Epidermal melanocyte (primary cell): ENCODE results near the gene HTT.

Experiments used
- DNase-seq: peaks from one replicate; pipeline ENCODE4 v3.0.0; 2011; ENCODE audit warnings: low spot score; ENCODE audit not compliant: insufficient read length

The HTT gene

GRCh38 chr4:3263053-3263875, 188.8 kb downstream of the HTT start:
- DNase-seq, result no peak

- DNase-seq, result no peak
Measured at GRCh38 chr4:3263876-3264193, 189.4 kb downstream of the HTT start.

- no peak for DNase-seq
Measured at GRCh38 chr4:3266076-3266475, 191.6 kb downstream of the HTT start.

- DNase-seq, result no peak
Measured at GRCh38 chr4:3267576-3268394, 193.3 kb downstream of the HTT start.

GRCh38 chr4:3268395-3269104, 194.1 kb downstream of the HTT start:
- DNase-seq, result no peak

GRCh38 chr4:3269105-3269927, 194.8 kb downstream of the HTT start:
- no peak for DNase-seq

GRCh38 chr4:3269991-3270611, 195.6 kb downstream of the HTT start:
- DNase-seq, result no peak

- DNase-seq, result no peak
Measured at GRCh38 chr4:3271131-3271530, 196.7 kb downstream of the HTT start.

GRCh38 chr4:3276986-3277385, 202.5 kb downstream of the HTT start:
- no peak for DNase-seq

- DNase-seq, result no peak
Measured at GRCh38 chr4:3280466-3280865, 206.0 kb downstream of the HTT start.

GRCh38 chr4:3283483-3283882, 209.0 kb downstream of the HTT start:
- no peak for DNase-seq

- no peak for DNase-seq
Measured at GRCh38 chr4:3283916-3284315, 209.4 kb downstream of the HTT start.

GRCh38 chr4:3284734-3285557, 210.5 kb downstream of the HTT start:
- no peak for DNase-seq

- no peak for DNase-seq
Measured at GRCh38 chr4:3285558-3286334, 211.3 kb downstream of the HTT start.

GRCh38 chr4:3286335-3287175, 212.1 kb downstream of the HTT start:
- DNase-seq, result no peak

GRCh38 chr4:3287271-3287971, 212.9 kb downstream of the HTT start:
- no peak for DNase-seq

- DNase-seq, result no peak
Measured at GRCh38 chr4:3287972-3288570, 213.6 kb downstream of the HTT start.
